Tibial nerve (tissue), 4 donors: ENCODE data around the gene RHOBTB1. TPM values are rescaled to one million over a fixed set of nuclear protein-coding genes. Genes with fewer than 3 reads are reported as not detected.

Experiments
- DNase-seq, 2 donors: peaks; one replicate each; pipeline ENCODE4 v3.0.0-alpha.2; 2019; ENCODE audit warnings: low spot score in 2 of 2
- H3K27ac ChIP-seq, 4 donors: fragments of 200-600 bp; sonication (generic) in 3 of 4; one replicate each; pipeline ENCODE4 v1.5.1; 2017 to 2019; ENCODE audit warnings: mild to moderate bottlenecking in 1 of 4
- H3K27me3 ChIP-seq, 2 donors: fragments of 200-600 bp; sonication (generic) in 1 of 2; one replicate each; pipeline versions ENCODE4 v1.5.1 to v1.6.0; 2017 to 2019
- H3K36me3 ChIP-seq, 3 donors: fragments of 200-600 bp; sonication (generic); one replicate each; pipeline ENCODE4 v1.5.1; 2018 to 2019
- H3K4me1 ChIP-seq, 4 donors: fragments of 200-600 bp; sonication (generic) in 3 of 4; one replicate each; pipeline ENCODE4 v1.5.1; 2017 to 2019
- H3K4me3 ChIP-seq, 4 donors: fragments of 200-600 bp; sonication (generic) in 3 of 4; one replicate each; pipeline ENCODE4 v1.5.1; 2017 to 2019; ENCODE audit warnings: mild to moderate bottlenecking in 1 of 4, moderate library complexity in 1 of 4
- H3K9me3 ChIP-seq, 4 donors: fragments of 200-600 bp; sonication (generic) in 3 of 4; one replicate each; pipeline ENCODE4 v1.5.1; 2017 to 2019
- CTCF ChIP-seq, 5 experiments: fragments of 200-600 bp in 3 of 5; fragments of 450-650 bp in 2 of 5; sonication (generic) in 3 of 5; IDR thresholded peaks; one replicate each; pipeline ENCODE4 v1.5.1; 2016 to 2019; ENCODE audit warnings: antibody characterized with exemption in 5 of 5, mild to moderate bottlenecking in 3 of 5, moderate library complexity in 2 of 5
- EP300 ChIP-seq, 2 donors: sonication (generic); formaldehyde crosslinking; IDR thresholded peaks; one replicate each; pipeline ENCODE4 v1.6.1; 2017; ENCODE audit warnings: antibody characterized with exemption in 2 of 2, mild to moderate bottlenecking in 1 of 2
- POLR2A ChIP-seq, 2 donors: fragments of 450-650 bp; IDR thresholded peaks; one replicate each; pipeline ENCODE4 v1.6.1; 2017; ENCODE audit warnings: antibody characterized with exemption in 2 of 2, mild to moderate bottlenecking in 2 of 2, moderate library complexity in 2 of 2
- WGBS, 2 donors: methylation state at CpG; one replicate each; pipeline ENCODE4 v1.1.5; 2018; 5-methylcytosine and 5-hydroxymethylcytosine counted together
- total RNA-seq, 4 donors: library from RNA; depleted of rRNA; stranded (reverse); fragments of >200 nt; gene quantifications; one replicate each; pipeline ENCODE4 v1.1.0, GENCODE V29; 2016

RHOBTB1 gene
- total RNA-seq, 4 donors from 2014 or later, result 5.7 to 28.2 (median 5.9) TPM

- H3K4me1 ChIP-seq, result peaks cover 0 to 22% (median 0%) of the 10 kb centered on the region in 4 donors
- no peaks in the 10 kb centered on the region for H3K36me3 ChIP-seq
- no peaks in the 10 kb centered on the region for H3K27me3 ChIP-seq
- DNase-seq, result no peak
- WGBS, 2 donors, result 57% methylated on average over 4 of the region's 4 CpGs
- peak overlapping the region; percentile 74 to 97 (median 92) for H3K27ac ChIP-seq
- H3K9me3 ChIP-seq, result no peaks in the 10 kb centered on the region
- TF ChIP-seq POLR2A (IDR thresholded peaks at IDR 0.05) (no peak), EP300 (IDR thresholded peaks at IDR 0.05) (no peak), CTCF (IDR thresholded peaks at IDR 0.05) (no peak)
- peak overlapping the region; percentile 65 to 96 (median 75) for H3K4me3 ChIP-seq
Observed at GRCh38 chr10:60944910-60945297, 919 bp upstream of the RHOBTB1 start.

GRCh38 chr10:60943316-60944057 lies 498 bp downstream of the RHOBTB1 start:
- DNase-seq, result peak; percentile 26 to 45
- peak overlapping the region; percentile 65 to 96 (median 75) for H3K4me3 ChIP-seq
- H3K27me3 ChIP-seq, result no peaks in the 10 kb centered on the region
- no peaks in the 10 kb centered on the region for H3K36me3 ChIP-seq
- H3K9me3 ChIP-seq, result no peaks in the 10 kb centered on the region
- TF ChIP-seq POLR2A (IDR thresholded peaks at IDR 0.05) (peak in 1 of 2 donors; percentile 5), EP300 (IDR thresholded peaks at IDR 0.05) (no peak), CTCF (IDR thresholded peaks at IDR 0.05) (no peak)
- 0% methylated on average over 9 to 10 of the region's 44 CpGs for WGBS, 2 donors
- H3K4me1 ChIP-seq, result peaks cover 0 to 22% (median 0%) of the 10 kb centered on the region in 4 donors
- H3K27ac ChIP-seq, result peak overlapping the region; percentile 74 to 97 (median 92)

GRCh38 chr10:60942788-60943315 lies 1.1 kb downstream of the RHOBTB1 start:
- H3K36me3 ChIP-seq, result no peaks in the 10 kb centered on the region
- no peaks in the 10 kb centered on the region for H3K9me3 ChIP-seq
- H3K4me1 ChIP-seq, result peaks cover 0 to 26% (median 0%) of the 10 kb centered on the region in 4 donors
- peak in 1 of 2 donors; percentile 57 for DNase-seq
- H3K27me3 ChIP-seq, result no peaks in the 10 kb centered on the region
- peak overlapping the region; percentile 65 to 96 (median 75) for H3K4me3 ChIP-seq
- TF ChIP-seq CTCF (IDR thresholded peaks at IDR 0.05), result no peak
- TF ChIP-seq EP300 (IDR thresholded peaks at IDR 0.05), result no peak
- TF ChIP-seq POLR2A (IDR thresholded peaks at IDR 0.05), result no peak
- H3K27ac ChIP-seq, result peak overlapping the region; percentile 74 to 97 (median 92)
- 0 to 1% methylated on average over 13 of the region's 13 CpGs for WGBS, 2 donors

GRCh38 chr10:60942134-60942787 lies 1.7 kb downstream of the RHOBTB1 start:
- Histone ChIP-seq H3K27me3 (no peaks in the 10 kb centered on the region), H3K4me3 (peak overlapping the region; percentile 65 to 96 (median 75)), H3K27ac (peak overlapping the region in 3 of 4 donors; percentile 90 to 97 (median 94)), H3K4me1 (peaks cover 0 to 31% (median 0%) of the 10 kb centered on the region in 4 donors), H3K9me3 (no peaks in the 10 kb centered on the region), H3K36me3 (no peaks in the 10 kb centered on the region)
- 18 to 23% methylated on average over 2 of the region's 2 CpGs for WGBS, 2 donors
- DNase-seq, result no peak
- TF ChIP-seq EP300 (IDR thresholded peaks at IDR 0.05) (no peak), POLR2A (IDR thresholded peaks at IDR 0.05) (no peak), CTCF (IDR thresholded peaks at IDR 0.05) (no peak)

- no peak for DNase-seq
- WGBS, 2 donors, result 54 to 58% methylated on average over 3 of the region's 3 CpGs
- Histone ChIP-seq H3K36me3 (no peaks in the 10 kb centered on the region), H3K4me3 (no peak overlapping the region), H3K27ac (no peak overlapping the region), H3K9me3 (no peaks in the 10 kb centered on the region), H3K27me3 (no peaks in the 10 kb centered on the region), H3K4me1 (peaks cover 0 to 31% (median 0%) of the 10 kb centered on the region in 4 donors)
- no peak for TF ChIP-seq POLR2A (IDR thresholded peaks at IDR 0.05)
- no peak for TF ChIP-seq CTCF (IDR thresholded peaks at IDR 0.05)
- TF ChIP-seq EP300 (IDR thresholded peaks at IDR 0.05), result no peak
Observed at GRCh38 chr10:60940446-60940845, 3.5 kb downstream of the RHOBTB1 start.
